ENCODE results near the gene VAMP3.

- TF ChIP-seq GATA2 (IDR thresholded peaks at IDR 0.05; ENCODE audit: low read depth, low read length) (no peak), GATA3 (IDR thresholded peaks at IDR 0.05; ENCODE audit: low read depth, low read length) (no peak)
Observed at GRCh38 chr1:7721940-7722669, 49.0 kb upstream of the VAMP3 start.

Measured in SH-SY5Y (cell line).